Activated CD4-positive, alpha-beta memory T cell treated with anti-CD3 and anti-CD28 coated beads for 36 hours (primary cell): ENCODE results near the gene FAM53A. TPM values are rescaled to one million over a fixed set of nuclear protein-coding genes. Genes with fewer than 3 reads are reported as not detected.

ENCODE experiments used
- CTCF ChIA-PET: fragments of 350-600 bp; sonication (Branson Sonifier 250); formaldehyde crosslinking; loops from one replicate; lab custom pipeline; 2021; ENCODE audit warnings: antibody characterized with exemption, inconsistent platforms; lab: Charles Lee
- POLR2A ChIA-PET: fragments of 350-600 bp; sonication (Branson Sonifier 250); formaldehyde crosslinking; loops from one replicate; lab custom pipeline; 2021; ENCODE audit warnings: antibody characterized with exemption; lab: Charles Lee
- DNase-seq: peaks from one replicate; pipeline ENCODE4 v3.0.0-alpha.2; 2020
- H3K27ac Mint-ChIP-seq: one replicate; pipeline ENCODE4 v1.8.0; 2021; ENCODE audit warnings: mixed read lengths
- H3K27me3 Mint-ChIP-seq: one replicate; pipeline ENCODE4 v1.8.0; 2021; ENCODE audit warnings: mixed read lengths
- H3K36me3 Mint-ChIP-seq: one replicate; pipeline ENCODE4 v1.8.0; 2021; ENCODE audit warnings: mixed read lengths
- H3K4me1 Mint-ChIP-seq: one replicate; pipeline ENCODE4 v1.8.0; 2021; ENCODE audit warnings: low read depth, mixed read lengths
- H3K4me3 Mint-ChIP-seq: one replicate; pipeline ENCODE4 v1.8.0; 2021; ENCODE audit warnings: mild to moderate bottlenecking, mixed read lengths
- H3K9me3 Mint-ChIP-seq: one replicate; pipeline ENCODE4 v1.8.0; 2021; ENCODE audit warnings: mixed read lengths
- intact Hi-C: fragments of 100-400 bp; cut with micrococcal nuclease; formaldehyde crosslinking; loops from one replicate; pipeline ENCODE4 v1.15.1; 2023
- total RNA-seq, 2 experiments: library from RNA; stranded (reverse); gene quantifications; one replicate each; pipeline ENCODE4 v1.2.3, GENCODE V29; 2021

Gene FAM53A
- total RNA-seq, 2 experiments from 2014 or later, result 1.3 to 1.4 TPM

- POLR2A ChIA-PET, result no interaction called here
- CTCF ChIA-PET, result no interaction called here
- H3K9me3 Mint-ChIP-seq, result no peaks in the 10 kb centered on the region
- no peak overlapping the region for H3K27ac Mint-ChIP-seq
- no peak overlapping the region for H3K4me3 Mint-ChIP-seq
- no peaks in the 10 kb centered on the region for H3K27me3 Mint-ChIP-seq
- no peak for DNase-seq
- H3K4me1 Mint-ChIP-seq, result peaks cover 3% of the 10 kb centered on the region
- intact Hi-C loops, result no loop called here
- no peaks in the 10 kb centered on the region for H3K36me3 Mint-ChIP-seq
These were observed 61.9 kb downstream of the FAM53A start for GRCh38 chr4:1622238-1622637.

GRCh38 chr4:1621526-1621925 lies 62.6 kb downstream of the FAM53A start:
- no peak for DNase-seq
- POLR2A ChIA-PET, result no interaction called here
- Mint-ChIP-seq H3K4me1 (peaks cover 3% of the 10 kb centered on the region), H3K27me3 (no peaks in the 10 kb centered on the region), H3K9me3 (no peaks in the 10 kb centered on the region), H3K4me3 (no peak overlapping the region), H3K27ac (no peak overlapping the region), H3K36me3 (no peaks in the 10 kb centered on the region)
- CTCF ChIA-PET, result no interaction called here
- intact Hi-C loops, result no loop called here

- CTCF ChIA-PET, result interaction anchor here (1.1 to 1.2 kb wide), 2 partner anchors 10 to 105 kb away, joined by 3 read pairs; no protein-coding TSS in a partner anchor
- POLR2A ChIA-PET, result no interaction called here
- DNase-seq, result no peak
- H3K36me3 Mint-ChIP-seq, result no peaks in the 10 kb centered on the region
- no peak overlapping the region for H3K27ac Mint-ChIP-seq
- H3K4me1 Mint-ChIP-seq, result peaks cover 18% of the 10 kb centered on the region
- H3K4me3 Mint-ChIP-seq, result no peak overlapping the region
- peaks cover 6% of the 10 kb centered on the region for H3K9me3 Mint-ChIP-seq
- no peaks in the 10 kb centered on the region for H3K27me3 Mint-ChIP-seq
- intact Hi-C loops, result no loop called here
These were observed 64.9 kb downstream of the FAM53A start for GRCh38 chr4:1619151-1619672.

GRCh38 chr4:1618438-1618837 lies 65.7 kb downstream of the FAM53A start:
- peaks cover 6% of the 10 kb centered on the region for H3K9me3 Mint-ChIP-seq
- ChIA-PET POLR2A (no interaction called here), CTCF (interaction anchor here (1.1 to 1.2 kb wide), 2 partner anchors 11 to 105 kb away, joined by 3 read pairs; no protein-coding TSS in a partner anchor)
- peaks cover 21% of the 10 kb centered on the region for H3K4me1 Mint-ChIP-seq
- H3K36me3 Mint-ChIP-seq, result no peaks in the 10 kb centered on the region
- H3K4me3 Mint-ChIP-seq, result no peak overlapping the region
- intact Hi-C loops, result no loop called here
- H3K27me3 Mint-ChIP-seq, result no peaks in the 10 kb centered on the region
- no peak for DNase-seq
- no peak overlapping the region for H3K27ac Mint-ChIP-seq

GRCh38 chr4:1616557-1616930 lies 67.6 kb downstream of the FAM53A start:
- H3K4me3 Mint-ChIP-seq, result no peak overlapping the region
- no peaks in the 10 kb centered on the region for H3K36me3 Mint-ChIP-seq
- no peak overlapping the region for H3K27ac Mint-ChIP-seq
- ChIA-PET POLR2A (no interaction called here), CTCF (no interaction called here)
- no peak for DNase-seq
- H3K27me3 Mint-ChIP-seq, result no peaks in the 10 kb centered on the region
- intact Hi-C loops, result no loop called here
- peaks cover 6% of the 10 kb centered on the region for H3K9me3 Mint-ChIP-seq
- H3K4me1 Mint-ChIP-seq, result peaks cover 21% of the 10 kb centered on the region

- peaks cover 6% of the 10 kb centered on the region for H3K9me3 Mint-ChIP-seq
- H3K4me1 Mint-ChIP-seq, result peaks cover 21% of the 10 kb centered on the region
- H3K4me3 Mint-ChIP-seq, result no peak overlapping the region
- no peaks in the 10 kb centered on the region for H3K36me3 Mint-ChIP-seq
- intact Hi-C loops, result no loop called here
- no peak for DNase-seq
- ChIA-PET POLR2A (no interaction called here), CTCF (no interaction called here)
- H3K27ac Mint-ChIP-seq, result no peak overlapping the region
- no peaks in the 10 kb centered on the region for H3K27me3 Mint-ChIP-seq
These were observed 68.1 kb downstream of the FAM53A start for GRCh38 chr4:1615786-1616556.

- POLR2A ChIA-PET, result no interaction called here
- intact Hi-C loops, result no loop called here
- H3K4me3 Mint-ChIP-seq, result no peak overlapping the region
- peaks cover 6% of the 10 kb centered on the region for H3K9me3 Mint-ChIP-seq
- no peak overlapping the region for H3K27ac Mint-ChIP-seq
- CTCF ChIA-PET, result no interaction called here
- no peaks in the 10 kb centered on the region for H3K36me3 Mint-ChIP-seq
- no peak for DNase-seq
- H3K27me3 Mint-ChIP-seq, result no peaks in the 10 kb centered on the region
- peaks cover 18% of the 10 kb centered on the region for H3K4me1 Mint-ChIP-seq
These were observed 69.1 kb downstream of the FAM53A start for GRCh38 chr4:1614854-1615595.

GRCh38 chr4:1614502-1614853 lies 69.6 kb downstream of the FAM53A start:
- CTCF ChIA-PET, result no interaction called here
- H3K9me3 Mint-ChIP-seq, result peaks cover 6% of the 10 kb centered on the region
- DNase-seq, result no peak
- H3K4me1 Mint-ChIP-seq, result peaks cover 18% of the 10 kb centered on the region
- no peaks in the 10 kb centered on the region for H3K36me3 Mint-ChIP-seq
- H3K4me3 Mint-ChIP-seq, result no peak overlapping the region
- no peak overlapping the region for H3K27ac Mint-ChIP-seq
- no peaks in the 10 kb centered on the region for H3K27me3 Mint-ChIP-seq
- POLR2A ChIA-PET, result no interaction called here
- intact Hi-C loops, result no loop called here

- ChIA-PET CTCF (no interaction called here), POLR2A (no interaction called here)
- no peaks in the 10 kb centered on the region for H3K27me3 Mint-ChIP-seq
- H3K27ac Mint-ChIP-seq, result no peak overlapping the region
- intact Hi-C loops, result no loop called here
- H3K4me1 Mint-ChIP-seq, result peaks cover 18% of the 10 kb centered on the region
- H3K36me3 Mint-ChIP-seq, result no peaks in the 10 kb centered on the region
- H3K4me3 Mint-ChIP-seq, result no peak overlapping the region
- H3K9me3 Mint-ChIP-seq, result peaks cover 6% of the 10 kb centered on the region
- no peak for DNase-seq
These were observed 70.1 kb downstream of the FAM53A start for GRCh38 chr4:1614049-1614448.

GRCh38 chr4:1613099-1613495 lies 71.0 kb downstream of the FAM53A start:
- no peak overlapping the region for H3K27ac Mint-ChIP-seq
- intact Hi-C loops, result no loop called here
- H3K9me3 Mint-ChIP-seq, result peaks cover 6% of the 10 kb centered on the region
- POLR2A ChIA-PET, result no interaction called here
- H3K4me3 Mint-ChIP-seq, result no peak overlapping the region
- no peaks in the 10 kb centered on the region for H3K36me3 Mint-ChIP-seq
- H3K27me3 Mint-ChIP-seq, result no peaks in the 10 kb centered on the region
- no peak for DNase-seq
- CTCF ChIA-PET, result no interaction called here
- peaks cover 18% of the 10 kb centered on the region for H3K4me1 Mint-ChIP-seq

GRCh38 chr4:1612278-1613098 lies 71.6 kb downstream of the FAM53A start:
- ChIA-PET CTCF (no interaction called here), POLR2A (no interaction called here)
- intact Hi-C loops, result no loop called here
- Mint-ChIP-seq H3K36me3 (no peaks in the 10 kb centered on the region), H3K9me3 (peaks cover 6% of the 10 kb centered on the region), H3K27ac (no peak overlapping the region), H3K4me3 (no peak overlapping the region), H3K27me3 (no peaks in the 10 kb centered on the region), H3K4me1 (peaks cover 18% of the 10 kb centered on the region)
- no peak for DNase-seq

GRCh38 chr4:1611501-1611870 lies 72.6 kb downstream of the FAM53A start:
- Mint-ChIP-seq H3K27ac (no peak overlapping the region), H3K36me3 (no peaks in the 10 kb centered on the region), H3K4me3 (no peak overlapping the region), H3K27me3 (no peaks in the 10 kb centered on the region), H3K4me1 (peaks cover 19% of the 10 kb centered on the region), H3K9me3 (peaks cover 6% of the 10 kb centered on the region)
- intact Hi-C loops, result no loop called here
- no peak for DNase-seq
- ChIA-PET CTCF (no interaction called here), POLR2A (no interaction called here)
